PC-3 (cell line): Measurements from ENCODE around the gene FBLIM1.

ENCODE experiments used
- CTCF ChIP-seq: fragments of 300-600 bp; sonication (generic); conservative IDR thresholded peaks from 2 replicates; pipeline ENCODE4 v1.5.1; 2017; ENCODE audit warnings: antibody characterized with exemption, low read depth, mild to moderate bottlenecking, low read length
- EZH2 ChIP-seq: fragments of 300-600 bp; sonication (generic); IDR thresholded peaks from one replicate; pipeline ENCODE4 v1.6.1; 2017; ENCODE audit warnings: antibody characterized with exemption, mild to moderate bottlenecking, low read length; ENCODE audit not compliant: unreplicated experiment
- EZH2phosphoT487 ChIP-seq: fragments of 300-600 bp; sonication (generic); IDR thresholded peaks from 2 replicates; pipeline ENCODE4 v1.6.1; 2018; ENCODE audit warnings: mild to moderate bottlenecking, antibody characterized with exemption, low read length, borderline replicate concordance

- TF ChIP-seq CTCF (no peak), EZH2phosphoT487 (no peak), EZH2 (no peak)
These were observed 2.2 kb upstream of the FBLIM1 start for GRCh38 chr1:15756143-15757015.
